Anterior cingulate cortex (tissue), 58 donors: Measurements from ENCODE around the gene PLA2G1B.
"Not testable (repeated sequence)": the region's sequence is repeated elsewhere in the genome, so short reads cannot be mapped to it uniquely, and the experiment has no call there.

ENCODE experiments used
- DNase-seq, 58 donors: peaks; one replicate each; lab custom pipeline; 2025; lab: John Stamatoyannopoulos, UW

Gene PLA2G1B

GRCh38 chr12:120361506-120362208 is 34.1 kb upstream of the PLA2G1B start:
- DNase-seq, result peak; percentile 18 to 95 (median 83)

- no peak for DNase-seq
These were observed 31.5 kb upstream of the PLA2G1B start for GRCh38 chr12:120359128-120359527.

- DNase-seq, result no peak
These were observed 31.0 kb upstream of the PLA2G1B start for GRCh38 chr12:120358412-120359100.

- no peak for DNase-seq
These were observed 29.5 kb upstream of the PLA2G1B start for GRCh38 chr12:120357104-120357503.

GRCh38 chr12:120356567-120357030 is 29.0 kb upstream of the PLA2G1B start:
- DNase-seq, result peak; percentile 18 to 88 (median 60)

- DNase-seq, result no peak
These were observed 26.2 kb upstream of the PLA2G1B start for GRCh38 chr12:120353556-120354317.

GRCh38 chr12:120353136-120353535 is 25.6 kb upstream of the PLA2G1B start:
- DNase-seq, result no peak

- DNase-seq, result no peak
These were observed 24.5 kb upstream of the PLA2G1B start for GRCh38 chr12:120352117-120352516.

- DNase-seq, result peak in 12 of 58 donors; percentile 2 to 23 (median 10)
These were observed 23.2 kb upstream of the PLA2G1B start for GRCh38 chr12:120350576-120351350.

- no peak for DNase-seq
These were observed 20.2 kb upstream of the PLA2G1B start for GRCh38 chr12:120347766-120348165.

- no peak for DNase-seq
These were observed 19.1 kb upstream of the PLA2G1B start for GRCh38 chr12:120346681-120347080.

- no peak for DNase-seq
These were observed 18.5 kb upstream of the PLA2G1B start for GRCh38 chr12:120346031-120346430.

- no peak for DNase-seq
These were observed 16.1 kb upstream of the PLA2G1B start for GRCh38 chr12:120343692-120344091.

GRCh38 chr12:120343039-120343537 is 15.5 kb upstream of the PLA2G1B start:
- DNase-seq, result no peak

GRCh38 chr12:120342175-120343038 is 14.8 kb upstream of the PLA2G1B start:
- DNase-seq, result no peak

GRCh38 chr12:120339256-120339655 is 11.7 kb upstream of the PLA2G1B start:
- no peak for DNase-seq

GRCh38 chr12:120337730-120338129 is 10.2 kb upstream of the PLA2G1B start:
- DNase-seq, result no peak

- DNase-seq, result not testable (repeated sequence)
These were observed 8.8 kb upstream of the PLA2G1B start for GRCh38 chr12:120336392-120336791.

- DNase-seq, result peak in 10 of 58 donors; percentile 1 to 25 (median 14)
These were observed 7.9 kb upstream of the PLA2G1B start for GRCh38 chr12:120335447-120335846.
